Tibial nerve (tissue), 4 donors: Measurements from ENCODE around the gene CYB561A3.

Experiments
- EP300 ChIP-seq, 2 donors: sonication (generic); formaldehyde crosslinking; IDR thresholded peaks; one replicate each; pipeline ENCODE4 v1.6.1; 2017; ENCODE audit warnings: antibody characterized with exemption in 2 of 2, mild to moderate bottlenecking in 1 of 2
- POLR2A ChIP-seq, 2 donors: fragments of 450-650 bp; IDR thresholded peaks; one replicate each; pipeline ENCODE4 v1.6.1; 2017; ENCODE audit warnings: antibody characterized with exemption in 2 of 2, mild to moderate bottlenecking in 2 of 2, moderate library complexity in 2 of 2
- TF ChIP-seq, protein P1 (sequence below), 5 experiments: fragments of 200-600 bp in 3 of 5; fragments of 450-650 bp in 2 of 5; sonication (generic) in 3 of 5; IDR thresholded peaks; one replicate each; pipeline ENCODE4 v1.5.1; 2016 to 2019; ENCODE audit warnings: antibody characterized with exemption in 5 of 5, mild to moderate bottlenecking in 3 of 5, moderate library complexity in 2 of 5

- TF ChIP-seq POLR2A (IDR thresholded peaks at IDR 0.05) = no peak
- TF ChIP-seq, protein P1, sequence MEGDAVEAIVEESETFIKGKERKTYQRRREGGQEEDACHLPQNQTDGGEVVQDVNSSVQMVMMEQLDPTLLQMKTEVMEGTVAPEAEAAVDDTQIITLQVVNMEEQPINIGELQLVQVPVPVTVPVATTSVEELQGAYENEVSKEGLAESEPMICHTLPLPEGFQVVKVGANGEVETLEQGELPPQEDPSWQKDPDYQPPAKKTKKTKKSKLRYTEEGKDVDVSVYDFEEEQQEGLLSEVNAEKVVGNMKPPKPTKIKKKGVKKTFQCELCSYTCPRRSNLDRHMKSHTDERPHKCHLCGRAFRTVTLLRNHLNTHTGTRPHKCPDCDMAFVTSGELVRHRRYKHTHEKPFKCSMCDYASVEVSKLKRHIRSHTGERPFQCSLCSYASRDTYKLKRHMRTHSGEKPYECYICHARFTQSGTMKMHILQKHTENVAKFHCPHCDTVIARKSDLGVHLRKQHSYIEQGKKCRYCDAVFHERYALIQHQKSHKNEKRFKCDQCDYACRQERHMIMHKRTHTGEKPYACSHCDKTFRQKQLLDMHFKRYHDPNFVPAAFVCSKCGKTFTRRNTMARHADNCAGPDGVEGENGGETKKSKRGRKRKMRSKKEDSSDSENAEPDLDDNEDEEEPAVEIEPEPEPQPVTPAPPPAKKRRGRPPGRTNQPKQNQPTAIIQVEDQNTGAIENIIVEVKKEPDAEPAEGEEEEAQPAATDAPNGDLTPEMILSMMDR (IDR thresholded peaks at IDR 0.05) = no peak
- TF ChIP-seq EP300 (IDR thresholded peaks at IDR 0.05) = no peak
These were observed 20.7 kb downstream of the CYB561A3 start for GRCh38 chr11:61340979-61341378.
